IMR-90 (cell line): Measurements from ENCODE around the gene DYSF. TPM values are rescaled to one million over a fixed set of nuclear protein-coding genes. Genes with fewer than 3 reads are reported as not detected.

Experiments
- ATAC-seq: fragments of 200-7000 bp; cut with Tn5 transposase; 2 replicates; pipeline ENCODE4 v1.9.1; 2020; ENCODE audit warnings: low read depth, mild to moderate bottlenecking, moderate library complexity
- BruUV-seq: library from RNA; stranded (reverse); fragments of 400-500 nt; replicated peaks from 2 replicates; lab custom pipeline; 2021; lab: Mats Ljungman, UMichigan
- CTCF ChIA-PET: fragments of 300-600 bp; formaldehyde crosslinking; extraction: SDS; loops from one replicate; lab custom pipeline; 2021; ENCODE audit warnings: antibody characterized with exemption; lab: Yijun Ruan, JAX
- POLR2A ChIA-PET: fragments of 300-600 bp; sonication (Branson Sonifier 250); formaldehyde crosslinking; loops from one replicate; lab custom pipeline; 2022; ENCODE audit warnings: antibody characterized with exemption; ENCODE audit not compliant: unreplicated experiment; lab: Charles Lee
- DNase-seq: peaks from one replicate; pipeline ENCODE4 v3.0.0; 2013
- H2AFZ ChIP-seq: replicated peaks from 2 replicates; pipeline ENCODE3; 2013; ENCODE audit warnings: low read length, mild to moderate bottlenecking; ENCODE audit not compliant: poor library complexity
- H2AK5ac ChIP-seq: 2 replicates; pipeline ENCODE4 v1.6.1; 2013; ENCODE audit warnings: low read depth, low read length, inconsistent platforms
- H2AK9ac ChIP-seq: replicated peaks from 2 replicates; pipeline ENCODE3; 2013; ENCODE audit warnings: mild to moderate bottlenecking, low read depth, low read length, moderate library complexity; ENCODE audit not compliant: poor library complexity
- H2BK120ac ChIP-seq: 2 replicates; pipeline ENCODE4 v1.6.1; 2013; ENCODE audit warnings: low read depth, low read length, inconsistent platforms
- H2BK15ac ChIP-seq: 3 replicates; pipeline ENCODE4 v1.6.1; 2013; ENCODE audit warnings: low read depth, low read length, inconsistent platforms
- H2BK20ac ChIP-seq: 2 replicates; pipeline ENCODE4 v1.6.1; 2013; ENCODE audit warnings: low read depth, mild to moderate bottlenecking, inconsistent platforms, low read length, moderate library complexity
- H2BK5ac ChIP-seq: 2 replicates; pipeline ENCODE4 v1.6.1; 2013; ENCODE audit warnings: mild to moderate bottlenecking, low read depth, low read length, inconsistent platforms; ENCODE audit not compliant: poor library complexity, severe bottlenecking
- H3K14ac ChIP-seq: replicated peaks from 2 replicates; pipeline ENCODE4 v1.6.1; 2013; ENCODE audit warnings: low read depth, low read length, inconsistent platforms
- H3K18ac ChIP-seq: 2 replicates; pipeline ENCODE4 v1.6.1; 2013; ENCODE audit warnings: low read depth, low read length, control low read depth
- H3K23ac ChIP-seq: 2 replicates; pipeline ENCODE4 v1.6.1; 2013; ENCODE audit warnings: low read depth, low read length, inconsistent platforms
- H3K27ac ChIP-seq: 2 replicates; pipeline ENCODE4 v1.5.1; 2013; ENCODE audit warnings: mild to moderate bottlenecking, control low read depth, low read length; ENCODE audit not compliant: insufficient read depth
- H3K27me3 ChIP-seq: 2 replicates; pipeline ENCODE4 v1.6.1; 2013; ENCODE audit warnings: low read length; ENCODE audit not compliant: control insufficient read depth, insufficient read depth
- H3K36me3 ChIP-seq: 2 replicates; pipeline ENCODE4 v1.6.1; 2013; ENCODE audit warnings: low read length, mixed read lengths; ENCODE audit not compliant: control insufficient read depth, insufficient read depth
- H3K4ac ChIP-seq: 2 replicates; pipeline ENCODE4 v1.6.1; 2013; ENCODE audit warnings: low read depth, low read length, inconsistent platforms
- H3K4me1 ChIP-seq: 2 replicates; pipeline ENCODE4 v1.6.1; 2013; ENCODE audit warnings: low read length, mixed read lengths; ENCODE audit not compliant: control insufficient read depth, insufficient read depth
- H3K4me2 ChIP-seq: 2 replicates; pipeline ENCODE4 v1.6.1; 2013; ENCODE audit warnings: low read depth, mild to moderate bottlenecking, control low read depth, low read length, moderate library complexity
- H3K4me3 ChIP-seq: 2 replicates; pipeline ENCODE4 v1.5.1; 2013; ENCODE audit warnings: low read depth, mild to moderate bottlenecking, control low read depth, low read length, moderate library complexity; ENCODE audit not compliant: insufficient read depth
- H3K56ac ChIP-seq: 2 replicates; pipeline ENCODE4 v1.6.1; 2013; ENCODE audit warnings: low read length, inconsistent platforms; ENCODE audit not compliant: insufficient read depth; ENCODE audit errors: extremely low read depth
- H3K79me1 ChIP-seq, 2 experiments: 2 replicates each; pipeline ENCODE4 v1.6.1; 2013; ENCODE audit warnings: low read length in 2 of 2, inconsistent platforms in 1 of 2, low read depth in 1 of 2
- H3K9ac ChIP-seq: 2 replicates; pipeline ENCODE4 v1.6.1; 2013; ENCODE audit warnings: low read depth, low read length, control low read depth
- H3K9me1 ChIP-seq: 2 replicates; pipeline ENCODE4 v1.6.1; 2013; ENCODE audit warnings: low read length, inconsistent platforms; ENCODE audit not compliant: insufficient read depth
- H3K9me3 ChIP-seq: 2 replicates; pipeline ENCODE4 v1.6.1; 2013; ENCODE audit warnings: low read length; ENCODE audit not compliant: control insufficient read depth, insufficient read depth
- H4K20me1 ChIP-seq: 2 replicates; pipeline ENCODE4 v1.6.1; 2013; ENCODE audit warnings: low read length, inconsistent platforms; ENCODE audit not compliant: insufficient read depth
- H4K5ac ChIP-seq: 2 replicates; pipeline ENCODE4 v1.6.1; 2013; ENCODE audit warnings: mild to moderate bottlenecking, low read depth, low read length, control low read depth
- H4K8ac ChIP-seq, 2 experiments: 2 replicates each; pipeline ENCODE4 v1.6.1; 2013; ENCODE audit warnings: low read depth in 2 of 2, low read length in 2 of 2, control low read depth in 1 of 2, inconsistent platforms in 1 of 2
- H4K91ac ChIP-seq: 2 replicates; pipeline ENCODE4 v1.6.1; 2013; ENCODE audit warnings: low read depth, low read length, inconsistent platforms; ENCODE audit not compliant: insufficient read depth
- BHLHE40 ChIP-seq: fragments of 150-350 bp; IDR thresholded peaks from 2 replicates; pipeline ENCODE4 v1.6.1; 2016; ENCODE audit warnings: mild to moderate bottlenecking, low read depth, low read length
- CEBPB ChIP-seq: IDR thresholded peaks from 2 replicates; pipeline ENCODE4 v1.6.1; 2012; ENCODE audit warnings: low read depth, low read length, improper control_type of control experiment
- CHD1 ChIP-seq: IDR thresholded peaks from 2 replicates; pipeline ENCODE4 v1.6.1; 2012; ENCODE audit warnings: low read depth, low read length, improper control_type of control experiment
- FOS ChIP-seq: fragments of 150-350 bp; IDR thresholded peaks from 2 replicates; pipeline ENCODE4 v1.6.1; 2016; ENCODE audit warnings: low read depth, low read length
- MAFK ChIP-seq: IDR thresholded peaks from 2 replicates; pipeline ENCODE4 v1.6.1; 2012; ENCODE audit warnings: low read depth, low read length, improper control_type of control experiment
- MAZ ChIP-seq: IDR thresholded peaks from 2 replicates; pipeline ENCODE4 v1.6.1; 2012; ENCODE audit warnings: low read depth, mild to moderate bottlenecking, low read length, improper control_type of control experiment, moderate library complexity, borderline replicate concordance
- MXI1 ChIP-seq: IDR thresholded peaks from 2 replicates; pipeline ENCODE4 v1.6.1; 2012; ENCODE audit warnings: low read depth, mild to moderate bottlenecking, low read length, moderate library complexity, borderline replicate concordance
- NFE2L2 ChIP-seq: fragments of 150-350 bp; IDR thresholded peaks from 2 replicates; pipeline ENCODE4 v1.6.1; 2016; ENCODE audit warnings: low read depth, mild to moderate bottlenecking, low read length
- POLR2A ChIP-seq: IDR thresholded peaks from 2 replicates; pipeline ENCODE4 v1.6.1; 2012; ENCODE audit warnings: mild to moderate bottlenecking, low read depth, low read length
- RAD21 ChIP-seq: IDR thresholded peaks from 2 replicates; pipeline ENCODE4 v1.6.1; 2012; ENCODE audit warnings: low read length, improper control_type of control experiment
- RCOR1 ChIP-seq: IDR thresholded peaks from 2 replicates; pipeline ENCODE4 v1.6.1; 2012; ENCODE audit warnings: mild to moderate bottlenecking, low read length, improper control_type of control experiment; ENCODE audit not compliant: insufficient replicate concordance
- RFX5 ChIP-seq: IDR thresholded peaks from 2 replicates; pipeline ENCODE4 v1.8.0; 2012; ENCODE audit warnings: low read depth, mild to moderate bottlenecking, low read length, moderate library complexity
- SMC3 ChIP-seq: fragments of 150-350 bp; IDR thresholded peaks from 2 replicates; pipeline ENCODE4 v1.6.1; 2016; ENCODE audit warnings: low read depth, mild to moderate bottlenecking, antibody characterized with exemption, low read length, moderate library complexity
- WGBS, 2 experiments: methylation state at CpG; one replicate each; pipeline versions ENCODE4 v1.1.5 to v1.1.7; 2013; ENCODE audit warnings: missing lambda C conversion rate in 2 of 2; ENCODE audit not compliant: insufficient read length in 1 of 2; ENCODE audit errors: extremely low coverage in 2 of 2; 5-methylcytosine and 5-hydroxymethylcytosine counted together
- dilution Hi-C: fragments of 300-500 bp; cut with HindIII; formaldehyde crosslinking; loops from one replicate; pipeline ENCODE4 v1.14.3; 2018; ENCODE audit warnings: low sequenced_read_pairs; ENCODE audit not compliant: unreplicated experiment
- in situ Hi-C: fragments of 300-500 bp; cut with MboI; formaldehyde crosslinking; loops from 3 replicates; pipeline ENCODE4 v1.14.3; 2019; ENCODE audit warnings: low sequenced_read_pairs, inconsistent platforms, mixed read lengths
- intact Hi-C: fragments of 100-400 bp; cut with micrococcal nuclease; formaldehyde crosslinking; loops from 2 replicates; pipeline ENCODE4 v1.10.0; 2022
- polyA plus RNA-seq, 3 experiments: library from polyadenylated mRNA; depleted of rRNA; stranded (reverse); fragments of >200 nt; gene quantifications; 2 replicates each; pipeline ENCODE4 v1.2.3, GENCODE V29; 2012; ENCODE audit warnings: low replicate concordance in 1 of 3
- total RNA-seq: library from RNA; depleted of rRNA; stranded (reverse); fragments of >200 nt; gene quantifications from 2 replicates; pipeline ENCODE4 v1.2.3, GENCODE V29; 2012
- TF ChIP-seq, protein P1 (sequence below): fragments of 150-350 bp; IDR thresholded peaks from 2 replicates; pipeline ENCODE4 v1.6.1; 2017; ENCODE audit warnings: mild to moderate bottlenecking, antibody characterized with exemption, low read length, low read depth
- TF ChIP-seq, protein P2 (sequence below): fragments of 150-350 bp; IDR thresholded peaks from 2 replicates; pipeline ENCODE4 v1.6.1; 2016; ENCODE audit warnings: low read depth, mild to moderate bottlenecking, low read length, moderate library complexity, borderline replicate concordance
- TF ChIP-seq, protein P3 (sequence below): conservative IDR thresholded peaks from 2 replicates; pipeline ENCODE4 v1.5.1; 2012; ENCODE audit warnings: mild to moderate bottlenecking, low read depth, low read length, improper control_type of control experiment

The DYSF gene
- total and polyA plus RNA-seq, 2 of the 4 experiments (the other 2 are of a cell fraction), result 0.09 to 0.18 TPM

DNA sequence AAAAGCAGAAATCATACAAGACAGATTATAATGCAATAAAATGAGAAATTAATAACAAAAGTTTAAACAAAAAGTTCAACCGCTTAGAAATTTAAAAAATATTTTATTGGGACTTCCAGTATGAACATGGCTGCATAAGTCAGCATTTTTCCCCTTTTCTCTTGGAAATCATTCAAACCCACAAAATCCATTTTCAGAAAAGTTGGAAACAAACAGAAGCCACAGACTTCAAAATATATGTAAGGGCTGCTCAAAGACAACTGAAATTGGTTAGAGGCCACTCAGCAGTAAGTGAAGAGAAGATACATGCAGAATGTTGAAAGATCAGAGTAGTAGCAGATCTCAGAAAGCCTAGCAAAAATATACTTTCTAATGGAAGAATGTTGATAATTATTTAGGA is 194.0 kb downstream of the DYSF start:
- Histone ChIP-seq H2BK15ac (no peak overlapping the region), H3K9me3 (no peaks in the 10 kb centered on the region), H2AK9ac (no peak overlapping the region), H3K18ac (no peak overlapping the region), H2AK5ac (no peak overlapping the region), H4K20me1 (no peaks in the 10 kb centered on the region), H2AFZ (no peak overlapping the region), H3K79me1 (no peaks in the 10 kb centered on the region), H3K23ac (no peak overlapping the region), H3K9me1 (no peaks in the 10 kb centered on the region), H3K56ac (no peak overlapping the region), H3K27ac (no peak overlapping the region), H3K4me3 (no peak overlapping the region), H3K14ac (no peak overlapping the region), H3K27me3 (peaks cover 14% of the 10 kb centered on the region), H3K4me2 (no peak overlapping the region), H2BK120ac (no peak overlapping the region), H3K36me3 (no peaks in the 10 kb centered on the region), H3K4ac (no peak overlapping the region), H3K9ac (no peak overlapping the region), H4K91ac (no peak overlapping the region), H3K4me1 (no peaks in the 10 kb centered on the region), H2BK5ac (no peak overlapping the region), H2BK20ac (no peak overlapping the region), H4K8ac (no peak overlapping the region), H4K5ac (no peak overlapping the region)
- TF ChIP-seq POLR2A (no peak), CHD1 (no peak), RFX5 (no peak), MXI1 (no peak), RCOR1 (no peak), SMC3 (no peak), RAD21 (no peak), FOS (no peak), NFE2L2 (no peak), MAZ (no peak), BHLHE40 (no peak), MAFK (no peak), CEBPB (no peak)
- TF ChIP-seq, protein P1, sequence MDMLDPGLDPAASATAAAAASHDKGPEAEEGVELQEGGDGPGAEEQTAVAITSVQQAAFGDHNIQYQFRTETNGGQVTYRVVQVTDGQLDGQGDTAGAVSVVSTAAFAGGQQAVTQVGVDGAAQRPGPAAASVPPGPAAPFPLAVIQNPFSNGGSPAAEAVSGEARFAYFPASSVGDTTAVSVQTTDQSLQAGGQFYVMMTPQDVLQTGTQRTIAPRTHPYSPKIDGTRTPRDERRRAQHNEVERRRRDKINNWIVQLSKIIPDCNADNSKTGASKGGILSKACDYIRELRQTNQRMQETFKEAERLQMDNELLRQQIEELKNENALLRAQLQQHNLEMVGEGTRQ, result no peak
- TF ChIP-seq, protein P2, sequence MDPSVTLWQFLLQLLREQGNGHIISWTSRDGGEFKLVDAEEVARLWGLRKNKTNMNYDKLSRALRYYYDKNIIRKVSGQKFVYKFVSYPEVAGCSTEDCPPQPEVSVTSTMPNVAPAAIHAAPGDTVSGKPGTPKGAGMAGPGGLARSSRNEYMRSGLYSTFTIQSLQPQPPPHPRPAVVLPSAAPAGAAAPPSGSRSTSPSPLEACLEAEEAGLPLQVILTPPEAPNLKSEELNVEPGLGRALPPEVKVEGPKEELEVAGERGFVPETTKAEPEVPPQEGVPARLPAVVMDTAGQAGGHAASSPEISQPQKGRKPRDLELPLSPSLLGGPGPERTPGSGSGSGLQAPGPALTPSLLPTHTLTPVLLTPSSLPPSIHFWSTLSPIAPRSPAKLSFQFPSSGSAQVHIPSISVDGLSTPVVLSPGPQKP, result no peak
- TF ChIP-seq, protein P3, sequence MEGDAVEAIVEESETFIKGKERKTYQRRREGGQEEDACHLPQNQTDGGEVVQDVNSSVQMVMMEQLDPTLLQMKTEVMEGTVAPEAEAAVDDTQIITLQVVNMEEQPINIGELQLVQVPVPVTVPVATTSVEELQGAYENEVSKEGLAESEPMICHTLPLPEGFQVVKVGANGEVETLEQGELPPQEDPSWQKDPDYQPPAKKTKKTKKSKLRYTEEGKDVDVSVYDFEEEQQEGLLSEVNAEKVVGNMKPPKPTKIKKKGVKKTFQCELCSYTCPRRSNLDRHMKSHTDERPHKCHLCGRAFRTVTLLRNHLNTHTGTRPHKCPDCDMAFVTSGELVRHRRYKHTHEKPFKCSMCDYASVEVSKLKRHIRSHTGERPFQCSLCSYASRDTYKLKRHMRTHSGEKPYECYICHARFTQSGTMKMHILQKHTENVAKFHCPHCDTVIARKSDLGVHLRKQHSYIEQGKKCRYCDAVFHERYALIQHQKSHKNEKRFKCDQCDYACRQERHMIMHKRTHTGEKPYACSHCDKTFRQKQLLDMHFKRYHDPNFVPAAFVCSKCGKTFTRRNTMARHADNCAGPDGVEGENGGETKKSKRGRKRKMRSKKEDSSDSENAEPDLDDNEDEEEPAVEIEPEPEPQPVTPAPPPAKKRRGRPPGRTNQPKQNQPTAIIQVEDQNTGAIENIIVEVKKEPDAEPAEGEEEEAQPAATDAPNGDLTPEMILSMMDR, result no peak
- ATAC-seq (no peak), DNase-seq (no peak)
- no TSS peak for BruUV-seq
- in situ Hi-C loops (no loop called here), dilution Hi-C loops (no loop called here), intact Hi-C loops (no loop called here)
- ChIA-PET POLR2A (no interaction called here), CTCF (no interaction called here)
- WGBS, 2 experiments, result no CpG with 5 or more reads among the region's 1 CpG
